Cardiac muscle cell (in vitro differentiated cells and primary cell): ENCODE data around the gene PAK2. TPM values are rescaled to one million over a fixed set of nuclear protein-coding genes. Genes with fewer than 3 reads are reported as not detected.

Experiments used
- DNase-seq, 2 donors: peaks; one replicate each; pipeline versions ENCODE4 v3.0.0 to v3.0.0-alpha.2; 2010 to 2017; ENCODE audit warnings: low read depth in 1 of 2, low spot score in 1 of 2
- H3K27ac ChIP-seq: fragments of 200-600 bp; sonication (generic); 2 replicates; pipeline ENCODE4 v1.5.1; 2016
- H3K27me3 ChIP-seq: fragments of 200-600 bp; sonication (generic); 2 replicates; pipeline ENCODE4 v1.6.0; 2016; ENCODE audit warnings: control low read depth
- H3K36me3 ChIP-seq: fragments of 200-600 bp; sonication (generic); 2 replicates; pipeline ENCODE4 v1.5.1; 2016; ENCODE audit warnings: control low read depth
- H3K4me1 ChIP-seq: fragments of 200-600 bp; sonication (generic); 2 replicates; pipeline ENCODE4 v1.8.1; 2017; ENCODE audit warnings: low read depth, mild to moderate bottlenecking, mixed run types
- H3K4me3 ChIP-seq: fragments of 200-600 bp; sonication (generic); 2 replicates; pipeline ENCODE4 v1.5.1; 2016; ENCODE audit warnings: mild to moderate bottlenecking
- H3K9me3 ChIP-seq: fragments of 200-600 bp; sonication (generic); 2 replicates; pipeline ENCODE4 v1.5.1; 2017; ENCODE audit warnings: low read depth, mild to moderate bottlenecking, control low read depth
- CTCF ChIP-seq: IDR thresholded peaks from 2 replicates; pipeline ENCODE4 v1.5.1; 2012; ENCODE audit warnings: low read depth, mild to moderate bottlenecking, low read length
- polyA plus RNA-seq: library from polyadenylated mRNA; unstranded; fragments of >200 nt; fragmentation: Nextera tagmentation; extraction: Ambion mirVana; gene quantifications from 2 replicates; pipeline ENCODE4 v1.2.1, GENCODE V29; 2016
- total RNA-seq: library from RNA; depleted of rRNA; stranded (reverse); fragments of >200 nt; gene quantifications from 2 replicates; pipeline ENCODE4 v1.2.3, GENCODE V29; 2016

PAK2 gene
- total and polyA plus RNA-seq, 2 experiments from 2014 or later, result 18.5 to 48.6 TPM

- Histone ChIP-seq H3K4me1 (no peaks in the 10 kb centered on the region), H3K27ac (no peak overlapping the region), H3K27me3 (no peaks in the 10 kb centered on the region), H3K9me3 (no peaks in the 10 kb centered on the region), H3K36me3 (no peaks in the 10 kb centered on the region), H3K4me3 (no peak overlapping the region)
- TF ChIP-seq CTCF, result no peak
- DNase-seq, result no peak
Measured at GRCh38 chr3:196695849-196696226, 43.8 kb upstream of the PAK2 start.

GRCh38 chr3:196697270-196697669, 42.4 kb upstream of the PAK2 start:
- Histone ChIP-seq H3K36me3 (no peaks in the 10 kb centered on the region), H3K4me3 (no peak overlapping the region), H3K27me3 (no peaks in the 10 kb centered on the region), H3K9me3 (no peaks in the 10 kb centered on the region), H3K4me1 (no peaks in the 10 kb centered on the region), H3K27ac (no peak overlapping the region)
- DNase-seq, result no peak
- no peak for TF ChIP-seq CTCF

GRCh38 chr3:196699749-196700148, 39.9 kb upstream of the PAK2 start:
- DNase-seq, result peak in 1 of 2 donors; percentile 15
- no peak for TF ChIP-seq CTCF
- Histone ChIP-seq H3K36me3 (no peaks in the 10 kb centered on the region), H3K27ac (peak overlapping the region; percentile 35), H3K4me1 (no peaks in the 10 kb centered on the region), H3K9me3 (no peaks in the 10 kb centered on the region), H3K4me3 (no peak overlapping the region), H3K27me3 (no peaks in the 10 kb centered on the region)

GRCh38 chr3:196700801-196701200, 38.9 kb upstream of the PAK2 start:
- Histone ChIP-seq H3K27ac (no peak overlapping the region), H3K36me3 (no peaks in the 10 kb centered on the region), H3K9me3 (no peaks in the 10 kb centered on the region), H3K4me3 (no peak overlapping the region), H3K27me3 (no peaks in the 10 kb centered on the region), H3K4me1 (no peaks in the 10 kb centered on the region)
- DNase-seq, result no peak
- TF ChIP-seq CTCF, result no peak

GRCh38 chr3:196706327-196706726, 33.3 kb upstream of the PAK2 start:
- TF ChIP-seq CTCF, result no peak
- H3K27me3 ChIP-seq, result no peaks in the 10 kb centered on the region
- DNase-seq, result no peak

GRCh38 chr3:196706731-196707130, 32.9 kb upstream of the PAK2 start:
- Histone ChIP-seq H3K4me1 (no peaks in the 10 kb centered on the region), H3K9me3 (no peaks in the 10 kb centered on the region), H3K4me3 (no peak overlapping the region), H3K27ac (no peak overlapping the region), H3K36me3 (no peaks in the 10 kb centered on the region), H3K27me3 (no peaks in the 10 kb centered on the region)
- TF ChIP-seq CTCF, result no peak
- DNase-seq, result no peak

More at GRCh38 chr3:196706327-196706726, 33.3 kb upstream of the PAK2 start:
- no peaks in the 10 kb centered on the region for H3K9me3 ChIP-seq
- no peaks in the 10 kb centered on the region for H3K4me1 ChIP-seq
- H3K4me3 ChIP-seq, result no peak overlapping the region
- H3K36me3 ChIP-seq, result no peaks in the 10 kb centered on the region
- no peak overlapping the region for H3K27ac ChIP-seq
